Measurements from ENCODE around the gene SLC27A1. TPM values are rescaled to one million over a fixed set of nuclear protein-coding genes. Genes with fewer than 3 reads are reported as not detected.

SLC27A1 gene
- total and polyA plus RNA-seq, 2 donors (not counting 3 experiments of a cell fraction or from before 2014, with no cell fraction given), result 10.4 to 13.5 TPM

- intact Hi-C loops (cut with micrococcal nuclease), result loop anchor here (2.0 kb wide), 1 partner anchor 17 kb away; the partner anchor contains the start of gene SLC27A1
- H3K9me1 ChIP-seq (replicated peaks; ENCODE audit: control insufficient read depth, extremely low read depth, insufficient read depth, low read length), result no peaks in the 10 kb centered on the region
- H2AFZ ChIP-seq (ENCODE audit: low read depth, low read length), result no peak overlapping the region
- H3K36me3 ChIP-seq (ENCODE audit: control insufficient read depth in 2 of 2, extremely low read depth in 1 of 2, insufficient read depth in 2 of 2, low read length in 2 of 2), result no peaks in the 10 kb centered on the region
- FAIRE-seq, result no peak
- no peak overlapping the region for H3K4me3 ChIP-seq (replicated peaks in 1 of 3; ENCODE audit: insufficient read depth in 1 of 3, low read depth in 1 of 3, low read length in 3 of 3)
- TF ChIP-seq JUN (IDR thresholded peaks at IDR 0.05; ENCODE audit: borderline replicate concordance, insufficient read depth, insufficient read length, low read depth) (no peak), MAX (IDR thresholded peaks at IDR 0.05; ENCODE audit: insufficient read depth, insufficient read length) (no peak), POLR2A (IDR thresholded peaks at IDR 0.05; ENCODE audit: low read depth, low read length) (no peak), FOS (IDR thresholded peaks at IDR 0.05; ENCODE audit: borderline replicate concordance, insufficient read depth, low read length) (no peak), EZH2 (IDR thresholded peaks at IDR 0.05; ENCODE audit: borderline replicate concordance, low read depth, low read length, severe bottlenecking) (no peak), POLR2AphosphoS5 (IDR thresholded peaks at IDR 0.05; ENCODE audit: insufficient read depth, low read depth, low read length) (no peak), CTCF (IDR thresholded peaks at IDR 0.05; ENCODE audit: extremely low read depth in 1 of 2, insufficient read depth in 1 of 2, low read depth in 1 of 2, low read length in 2 of 2) (no peak), GATA2 (IDR thresholded peaks at IDR 0.05; ENCODE audit: insufficient read depth, insufficient read length, low read depth, low read length) (no peak)
- BruUV-seq (replicated peaks), result no TSS peak
- no peak overlapping the region for H3K4me2 ChIP-seq (ENCODE audit: insufficient read depth, low read length)
- dilution Hi-C loops (cut with MboI; ENCODE audit: extremely low pct_ligation_motif_present, low sequenced_read_pairs), result no loop called here
- H4K20me1 ChIP-seq (replicated peaks; ENCODE audit: control insufficient read depth, extremely low read depth, insufficient read depth, low read length), result no peaks in the 10 kb centered on the region
- H3K9me3 ChIP-seq (replicated peaks; ENCODE audit: control insufficient read depth, insufficient read depth, low read length), result no peaks in the 10 kb centered on the region
- no peaks in the 10 kb centered on the region for H3K79me2 ChIP-seq (ENCODE audit: control insufficient read depth, insufficient read depth, low read length)
- H3K27ac ChIP-seq (ENCODE audit: insufficient read depth, low read depth, low read length), result no peak overlapping the region
- H3K4me1 ChIP-seq (ENCODE audit: control insufficient read depth, extremely low read depth, insufficient read depth, low read length), result peaks cover 17% of the 10 kb centered on the region
- CTCF ChIA-PET, result no interaction called here
- POLR2A ChIA-PET, result no interaction called here
- no peaks in the 10 kb centered on the region for H3K27me3 ChIP-seq (ENCODE audit: control insufficient read depth in 2 of 2, insufficient read depth in 2 of 2, low read length in 2 of 2)
- no peak for DNase-seq (ENCODE audit: low read depth, low spot score)
- no peak overlapping the region for H3K9ac ChIP-seq (replicated peaks; ENCODE audit: extremely low read depth, insufficient read depth, low read length)
These were observed 17.2 kb downstream of the SLC27A1 start for GRCh38 chr19:17487284-17488121.

All from endothelial cell of umbilical vein (primary cell).